Erythroblast (primary cell): ENCODE results near the gene OR4C5.
"Not testable (repeated sequence)": the region's sequence is repeated elsewhere in the genome, so short reads cannot be mapped to it uniquely, and the experiment has no call there.

Experiments used
- GATA1 ChIP-seq: IDR thresholded peaks from 2 replicates; pipeline ENCODE4 v1.6.1; 2011; ENCODE audit warnings: low read depth, mild to moderate bottlenecking, control low read depth, low read length, moderate library complexity
- POLR2A ChIP-seq: IDR thresholded peaks from 2 replicates; pipeline ENCODE4 v1.6.1; 2011; ENCODE audit warnings: mild to moderate bottlenecking, low read length

GRCh38 chr11:48384151-48384550, 17.9 kb upstream of the OR4C5 start:
- not testable (repeated sequence) for TF ChIP-seq POLR2A, GATA1
